ENCODE results near the gene ATP5F1E.

- TF ChIP-seq POLR2A (IDR thresholded peaks at IDR 0.05; ENCODE audit: low read depth, low read length) (no peak), POU2F2 (IDR thresholded peaks at IDR 0.05; ENCODE audit: low read depth, low read length) (no peak), POLR2AphosphoS5 (IDR thresholded peaks at IDR 0.05; ENCODE audit: low read depth, low read length) (no peak), TAF1 (IDR thresholded peaks at IDR 0.05; ENCODE audit: low read depth, low read length) (no peak)
These were observed 42.3 kb upstream of the ATP5F1E start for GRCh38 chr20:59074456-59074855.

All from GM12891 (cell line).